ENCODE results near the gene PGM2.

The PGM2 gene

DNA sequence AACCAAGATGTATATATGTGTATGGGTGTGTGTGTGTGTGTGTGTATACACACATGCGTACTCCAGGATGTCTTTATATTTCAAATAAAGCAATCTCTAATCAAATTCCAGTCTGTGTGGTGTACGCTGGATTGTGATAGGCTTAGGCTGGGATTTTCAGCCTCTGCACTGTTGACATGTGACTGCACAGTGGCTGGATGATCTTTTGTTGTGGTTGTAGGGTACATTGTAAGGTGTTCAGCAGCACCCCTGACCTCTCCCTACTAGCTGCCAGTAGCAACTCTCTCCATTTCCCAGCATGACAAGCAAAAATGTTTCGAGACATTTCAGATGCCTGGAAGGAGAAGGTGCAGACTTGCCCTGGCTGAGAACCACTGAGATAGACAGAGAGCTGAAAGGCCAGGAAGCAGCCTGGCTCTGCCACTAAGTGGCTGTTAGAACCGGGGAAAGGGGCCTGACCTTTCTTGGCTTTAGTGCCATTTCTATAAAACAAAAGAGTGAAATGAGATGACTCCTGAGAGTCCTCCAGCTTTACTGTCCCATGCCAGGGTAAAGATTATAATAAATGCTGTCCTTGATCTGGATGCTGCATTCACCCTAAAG, 10.5 kb downstream of the PGM2 start:
- H3K9me3 ChIP-seq (ENCODE audit: low read length) = no peaks in the 10 kb centered on the region
- no peaks in the 10 kb centered on the region for H3K27me3 ChIP-seq (ENCODE audit: control insufficient read depth in 1 of 2, insufficient read depth in 2 of 2, low read length in 2 of 2)
- peaks cover 68% of the 10 kb centered on the region for H3K36me3 ChIP-seq (ENCODE audit: insufficient read depth, low read length)
- H3K27ac ChIP-seq (ENCODE audit: low read depth, low read length) = no peak overlapping the region
- H3K4me1 ChIP-seq (ENCODE audit: insufficient read depth, low read length) = peaks cover 6% of the 10 kb centered on the region
- no peak overlapping the region for H3K9ac ChIP-seq (ENCODE audit: low read length)
- H3K4me3 ChIP-seq (ENCODE audit: low read depth in 1 of 2, low read length in 2 of 2) = no peak overlapping the region

DNA sequence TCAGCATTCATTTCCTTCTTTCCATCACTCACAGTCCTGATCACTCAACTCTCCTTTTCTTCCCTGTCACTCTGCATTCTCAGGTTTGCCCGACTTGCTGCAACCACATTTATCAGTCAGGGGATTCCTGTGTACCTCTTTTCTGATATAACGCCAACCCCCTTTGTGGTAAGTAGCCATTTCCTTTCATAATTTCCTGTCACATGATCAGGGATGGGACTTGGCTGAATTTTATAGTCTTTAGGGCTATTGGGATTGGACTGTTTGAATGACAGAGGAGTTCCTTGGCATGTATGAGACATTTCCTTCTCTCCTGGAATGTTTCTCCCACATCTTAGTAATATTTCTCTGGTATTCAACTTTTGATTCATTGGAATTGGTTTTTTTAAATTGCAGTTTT, 11.0 kb downstream of the PGM2 start:
- H3K9me3 ChIP-seq (ENCODE audit: low read length) = no peaks in the 10 kb centered on the region
- H3K4me3 ChIP-seq (ENCODE audit: low read depth in 1 of 2, low read length in 2 of 2) = no peak overlapping the region
- H3K9ac ChIP-seq (ENCODE audit: low read length) = no peak overlapping the region
- H3K27me3 ChIP-seq (ENCODE audit: control insufficient read depth in 1 of 2, insufficient read depth in 2 of 2, low read length in 2 of 2) = no peaks in the 10 kb centered on the region
- H3K4me1 ChIP-seq (ENCODE audit: insufficient read depth, low read length) = peaks cover under 1% of the 10 kb centered on the region
- H3K36me3 ChIP-seq (ENCODE audit: insufficient read depth, low read length) = peaks cover 64% of the 10 kb centered on the region
- H3K27ac ChIP-seq (ENCODE audit: low read depth, low read length) = no peak overlapping the region

GRCh38 chr4:37839426-37839825, 12.9 kb downstream of the PGM2 start:
- Histone ChIP-seq H3K27ac (ENCODE audit: low read depth, low read length) (no peak overlapping the region), H3K36me3 (ENCODE audit: insufficient read depth, low read length) (peaks cover 66% of the 10 kb centered on the region), H3K9me3 (ENCODE audit: low read length) (no peaks in the 10 kb centered on the region), H3K27me3 (ENCODE audit: control insufficient read depth in 1 of 2, insufficient read depth in 2 of 2, low read length in 2 of 2) (no peaks in the 10 kb centered on the region), H3K4me3 (ENCODE audit: low read depth in 1 of 2, low read length in 2 of 2) (no peak overlapping the region), H3K4me1 (ENCODE audit: insufficient read depth, low read length) (no peaks in the 10 kb centered on the region), H3K9ac (ENCODE audit: low read length) (no peak overlapping the region)

- H3K9ac ChIP-seq (ENCODE audit: low read length) = no peak overlapping the region
- peaks cover 74% of the 10 kb centered on the region for H3K36me3 ChIP-seq (ENCODE audit: insufficient read depth, low read length)
- no peaks in the 10 kb centered on the region for H3K9me3 ChIP-seq (ENCODE audit: low read length)
- H3K4me1 ChIP-seq (ENCODE audit: insufficient read depth, low read length) = no peaks in the 10 kb centered on the region
- H3K27ac ChIP-seq (ENCODE audit: low read depth, low read length) = no peak overlapping the region
- H3K4me3 ChIP-seq (ENCODE audit: low read depth in 1 of 2, low read length in 2 of 2) = no peak overlapping the region
- no peaks in the 10 kb centered on the region for H3K27me3 ChIP-seq (ENCODE audit: control insufficient read depth in 1 of 2, insufficient read depth in 2 of 2, low read length in 2 of 2)
Measured at GRCh38 chr4:37844204-37844603, 17.7 kb downstream of the PGM2 start.

DNA sequence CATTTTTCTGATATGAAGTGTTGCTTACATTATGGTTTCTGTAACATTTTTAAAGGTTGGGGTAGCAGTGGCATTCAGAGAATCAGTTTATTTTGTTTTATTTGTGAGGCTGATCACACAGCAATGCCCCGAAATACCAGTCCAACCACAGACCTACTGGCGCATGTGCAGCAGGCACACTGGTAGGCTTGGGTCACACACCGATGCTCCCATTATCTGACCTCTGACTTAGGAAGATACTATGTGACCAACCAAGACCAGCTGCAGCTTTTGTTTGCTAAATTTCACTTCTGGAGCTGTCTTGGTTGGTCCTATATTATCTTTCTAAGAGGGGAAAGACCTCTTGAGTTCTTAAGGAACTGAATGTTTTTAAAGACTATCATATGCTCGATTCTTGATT, 18.7 kb downstream of the PGM2 start:
- H3K9ac ChIP-seq (ENCODE audit: low read length) = no peak overlapping the region
- H3K36me3 ChIP-seq (ENCODE audit: insufficient read depth, low read length) = peaks cover 65% of the 10 kb centered on the region
- H3K9me3 ChIP-seq (ENCODE audit: low read length) = no peaks in the 10 kb centered on the region
- H3K27me3 ChIP-seq (ENCODE audit: control insufficient read depth in 1 of 2, insufficient read depth in 2 of 2, low read length in 2 of 2) = no peaks in the 10 kb centered on the region
- H3K4me3 ChIP-seq (ENCODE audit: low read depth in 1 of 2, low read length in 2 of 2) = no peak overlapping the region
- H3K4me1 ChIP-seq (ENCODE audit: insufficient read depth, low read length) = no peaks in the 10 kb centered on the region
- no peak overlapping the region for H3K27ac ChIP-seq (ENCODE audit: low read depth, low read length)

GRCh38 chr4:37847311-37847884, 20.9 kb downstream of the PGM2 start:
- Histone ChIP-seq H3K36me3 (ENCODE audit: insufficient read depth, low read length) (peaks cover 58% of the 10 kb centered on the region), H3K9me3 (ENCODE audit: low read length) (no peaks in the 10 kb centered on the region), H3K4me3 (ENCODE audit: low read depth in 1 of 2, low read length in 2 of 2) (no peak overlapping the region), H3K9ac (ENCODE audit: low read length) (no peak overlapping the region), H3K27me3 (ENCODE audit: control insufficient read depth in 1 of 2, insufficient read depth in 2 of 2, low read length in 2 of 2) (no peaks in the 10 kb centered on the region), H3K4me1 (ENCODE audit: insufficient read depth, low read length) (no peaks in the 10 kb centered on the region), H3K27ac (ENCODE audit: low read depth, low read length) (no peak overlapping the region)

DNA sequence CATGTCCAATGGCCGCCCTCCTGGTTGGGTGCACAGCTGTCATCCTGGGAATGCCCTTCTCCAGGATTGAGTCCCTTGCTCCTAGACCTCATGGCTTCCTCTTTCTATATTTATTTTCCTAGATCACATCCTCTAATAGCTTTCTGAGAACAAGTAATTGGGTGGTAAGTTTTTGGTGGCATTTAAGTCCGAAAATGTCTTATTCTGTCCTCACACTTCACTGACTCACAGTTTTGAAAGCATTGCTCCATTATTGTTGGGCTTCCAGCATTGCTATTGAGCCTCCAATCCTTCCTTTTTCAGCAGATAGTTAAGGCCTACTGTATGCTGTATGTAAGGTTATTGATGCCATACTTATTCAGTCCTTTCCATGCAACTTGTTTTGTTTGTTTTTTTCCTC, 25.9 kb downstream of the PGM2 start:
- peaks cover 37% of the 10 kb centered on the region for H3K36me3 ChIP-seq (ENCODE audit: insufficient read depth, low read length)
- no peaks in the 10 kb centered on the region for H3K9me3 ChIP-seq (ENCODE audit: low read length)
- H3K9ac ChIP-seq (ENCODE audit: low read length) = no peak overlapping the region

GRCh38 chr4:37858112-37858511, 31.6 kb downstream of the PGM2 start:
- Histone ChIP-seq H3K4me1 (ENCODE audit: insufficient read depth, low read length) (no peaks in the 10 kb centered on the region), H3K27me3 (ENCODE audit: control insufficient read depth in 1 of 2, insufficient read depth in 2 of 2, low read length in 2 of 2) (no peaks in the 10 kb centered on the region), H3K9me3 (ENCODE audit: low read length) (no peaks in the 10 kb centered on the region), H3K36me3 (ENCODE audit: insufficient read depth, low read length) (peaks cover 32% of the 10 kb centered on the region), H3K4me3 (ENCODE audit: low read depth in 1 of 2, low read length in 2 of 2) (no peak overlapping the region), H3K27ac (ENCODE audit: low read depth, low read length) (no peak overlapping the region), H3K9ac (ENCODE audit: low read length) (no peak overlapping the region)

More for the DNA sequence above, 25.9 kb downstream of the PGM2 start:
- no peaks in the 10 kb centered on the region for H3K4me1 ChIP-seq (ENCODE audit: insufficient read depth, low read length)
- H3K27ac ChIP-seq (ENCODE audit: low read depth, low read length) = no peak overlapping the region
- no peaks in the 10 kb centered on the region for H3K27me3 ChIP-seq (ENCODE audit: control insufficient read depth in 1 of 2, insufficient read depth in 2 of 2, low read length in 2 of 2)
- H3K4me3 ChIP-seq (ENCODE audit: low read depth in 1 of 2, low read length in 2 of 2) = no peak overlapping the region

- Histone ChIP-seq H3K4me3 (ENCODE audit: low read depth in 1 of 2, low read length in 2 of 2) (no peak overlapping the region), H3K4me1 (ENCODE audit: insufficient read depth, low read length) (no peaks in the 10 kb centered on the region), H3K9me3 (ENCODE audit: low read length) (no peaks in the 10 kb centered on the region), H3K27ac (ENCODE audit: low read depth, low read length) (no peak overlapping the region), H3K9ac (ENCODE audit: low read length) (no peak overlapping the region), H3K27me3 (ENCODE audit: control insufficient read depth in 1 of 2, insufficient read depth in 2 of 2, low read length in 2 of 2) (no peaks in the 10 kb centered on the region), H3K36me3 (ENCODE audit: insufficient read depth, low read length) (peaks cover 34% of the 10 kb centered on the region)
Measured at GRCh38 chr4:37858872-37859271, 32.4 kb downstream of the PGM2 start.

DNA sequence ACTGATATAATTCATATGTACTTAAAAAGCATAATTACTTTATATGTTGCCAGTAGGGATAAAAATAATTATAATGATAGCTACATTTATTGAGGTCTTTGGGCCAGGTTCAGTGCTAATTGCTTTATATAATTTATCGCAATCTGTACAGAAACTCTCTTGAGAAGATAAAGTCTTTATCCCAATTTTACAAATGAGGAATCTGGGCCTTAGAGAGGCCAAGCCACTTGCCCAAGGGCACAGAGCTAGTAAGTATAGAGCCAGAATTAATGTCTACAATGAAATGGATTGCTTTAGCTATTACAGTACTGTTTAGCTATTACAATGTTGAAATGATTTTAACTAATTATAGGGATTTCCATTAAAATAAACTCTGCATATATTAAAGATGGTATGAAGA, 33.8 kb downstream of the PGM2 start:
- H3K4me3 ChIP-seq (ENCODE audit: low read depth in 1 of 2, low read length in 2 of 2) = no peak overlapping the region
- no peak overlapping the region for H3K9ac ChIP-seq (ENCODE audit: low read length)
- H3K4me1 ChIP-seq (ENCODE audit: insufficient read depth, low read length) = peaks cover 2% of the 10 kb centered on the region
- H3K9me3 ChIP-seq (ENCODE audit: low read length) = no peaks in the 10 kb centered on the region
- H3K36me3 ChIP-seq (ENCODE audit: insufficient read depth, low read length) = peaks cover 28% of the 10 kb centered on the region
- H3K27ac ChIP-seq (ENCODE audit: low read depth, low read length) = no peak overlapping the region
- no peaks in the 10 kb centered on the region for H3K27me3 ChIP-seq (ENCODE audit: control insufficient read depth in 1 of 2, insufficient read depth in 2 of 2, low read length in 2 of 2)

DNA sequence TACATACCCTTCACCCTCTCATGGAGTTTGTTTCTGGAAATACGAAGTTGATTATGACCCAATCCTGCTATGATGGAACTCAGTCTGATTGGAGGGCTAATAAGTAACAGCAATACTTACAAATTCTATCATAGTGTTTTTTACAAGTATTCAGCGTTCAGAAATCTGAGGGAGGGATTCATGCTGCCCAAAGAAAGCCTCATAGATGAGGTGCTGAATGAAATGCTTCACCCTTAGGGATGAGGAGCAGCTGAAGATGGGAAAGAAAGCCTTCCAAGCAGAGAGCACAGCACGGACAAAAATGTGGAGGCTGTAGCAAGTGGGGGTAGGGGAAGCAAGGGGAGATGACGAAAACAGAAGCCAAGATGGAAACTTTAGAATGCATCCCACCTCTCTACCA, 36.5 kb downstream of the PGM2 start:
- no peaks in the 10 kb centered on the region for H3K9me3 ChIP-seq (ENCODE audit: low read length)
- H3K27me3 ChIP-seq (ENCODE audit: control insufficient read depth in 1 of 2, insufficient read depth in 2 of 2, low read length in 2 of 2) = no peaks in the 10 kb centered on the region
- H3K9ac ChIP-seq (ENCODE audit: low read length) = no peak overlapping the region
- no peak overlapping the region for H3K27ac ChIP-seq (ENCODE audit: low read depth, low read length)
- H3K4me1 ChIP-seq (ENCODE audit: insufficient read depth, low read length) = peaks cover 6% of the 10 kb centered on the region
- peaks cover 16% of the 10 kb centered on the region for H3K36me3 ChIP-seq (ENCODE audit: insufficient read depth, low read length)
- no peak overlapping the region for H3K4me3 ChIP-seq (ENCODE audit: low read depth in 1 of 2, low read length in 2 of 2)

- Histone ChIP-seq H3K9ac (ENCODE audit: low read length) (no peak overlapping the region), H3K9me3 (ENCODE audit: low read length) (no peaks in the 10 kb centered on the region), H3K27ac (ENCODE audit: low read depth, low read length) (no peak overlapping the region), H3K36me3 (ENCODE audit: insufficient read depth, low read length) (peaks cover 16% of the 10 kb centered on the region), H3K4me3 (ENCODE audit: low read depth in 1 of 2, low read length in 2 of 2) (no peak overlapping the region), H3K27me3 (ENCODE audit: control insufficient read depth in 1 of 2, insufficient read depth in 2 of 2, low read length in 2 of 2) (no peaks in the 10 kb centered on the region), H3K4me1 (ENCODE audit: insufficient read depth, low read length) (peaks cover 6% of the 10 kb centered on the region)
Measured at GRCh38 chr4:37864786-37865185, 38.3 kb downstream of the PGM2 start.

All from muscle layer of colon (tissue), 2 donors.